ENCODE results near the gene CACNA1A.

CACNA1A gene

GRCh38 chr19:13301627-13302334 is 204.5 kb downstream of the CACNA1A start:
- DNase-seq = no peak

- no peak for DNase-seq
These were observed 205.8 kb downstream of the CACNA1A start for GRCh38 chr19:13300421-13301030.

GRCh38 chr19:13299838-13300237 is 206.4 kb downstream of the CACNA1A start:
- DNase-seq = no peak

GRCh38 chr19:13298565-13299481 is 207.5 kb downstream of the CACNA1A start:
- DNase-seq = no peak

GRCh38 chr19:13297023-13297422 is 209.3 kb downstream of the CACNA1A start:
- no peak for DNase-seq

- no peak for DNase-seq
These were observed 211.3 kb downstream of the CACNA1A start for GRCh38 chr19:13294812-13295567.

- no peak for DNase-seq
These were observed 214.4 kb downstream of the CACNA1A start for GRCh38 chr19:13291913-13292312.

GRCh38 chr19:13290741-13291140 is 215.5 kb downstream of the CACNA1A start:
- DNase-seq = no peak

GRCh38 chr19:13289295-13289694 is 217.0 kb downstream of the CACNA1A start:
- DNase-seq = no peak

- DNase-seq = no peak
These were observed 219.9 kb downstream of the CACNA1A start for GRCh38 chr19:13286195-13286985.

GRCh38 chr19:13284929-13285928 is 221.1 kb downstream of the CACNA1A start:
- no peak for DNase-seq

- no peak for DNase-seq
These were observed 222.4 kb downstream of the CACNA1A start for GRCh38 chr19:13283871-13284270.

GRCh38 chr19:13282486-13283065 is 223.7 kb downstream of the CACNA1A start:
- no peak for DNase-seq

- no peak for DNase-seq
These were observed 224.6 kb downstream of the CACNA1A start for GRCh38 chr19:13281567-13282291.

GRCh38 chr19:13277104-13277809 is 229.0 kb downstream of the CACNA1A start:
- peak; percentile 81 for DNase-seq

GRCh38 chr19:13275016-13275722 is 231.1 kb downstream of the CACNA1A start:
- DNase-seq = peak; percentile 18

GRCh38 chr19:13270514-13271105 is 235.7 kb downstream of the CACNA1A start:
- no peak for DNase-seq

- no peak for DNase-seq
These were observed 236.9 kb downstream of the CACNA1A start for GRCh38 chr19:13269348-13269747.

Data from CD4-positive, alpha-beta T cell treated with Interleukin-4 for 4 hours (primary cell).